SK-N-SH (cell line): ENCODE data around the gene SMYD3. TPM values are rescaled to one million over a fixed set of nuclear protein-coding genes. Genes with fewer than 3 reads are reported as not detected.

Experiments used
- CTCF ChIA-PET: fragments of 300-600, 350-600 bp; formaldehyde crosslinking; extraction: SDS; loops from one replicate; lab custom pipeline; 2021; lab: Yijun Ruan, JAX
- POLR2A ChIA-PET: fragments of 350-600 bp; sonication (Branson Sonifier 250); formaldehyde crosslinking; extraction: SDS; loops from one replicate; lab custom pipeline; 2020; ENCODE audit warnings: antibody characterized with exemption, inconsistent platforms; lab: Yijun Ruan, JAX
- DNase-seq: peaks from one replicate; pipeline ENCODE4 v3.0.0; 2012
- H2AFZ ChIP-seq: fragments of 200-600 bp; sonication (generic); 2 replicates; pipeline ENCODE4 v1.8.1; 2016; ENCODE audit warnings: antibody characterized with exemption, mild to moderate bottlenecking, low read depth
- H3F3A ChIP-seq: fragments of 200-600 bp; sonication (generic); replicated peaks from 2 replicates; pipeline ENCODE3; 2016; ENCODE audit warnings: antibody characterized with exemption, mild to moderate bottlenecking; ENCODE audit not compliant: insufficient read depth
- H3K27ac ChIP-seq, 2 experiments: fragments of 200-500 bp in 1 of 2; fragments of 200-600 bp in 1 of 2; sonication (Bioruptor generic) in 1 of 2; sonication (generic), shearing (Covaris generic) in 1 of 2; 2 replicates each; pipeline versions ENCODE4 v1.5.1 to v1.6.1; 2014 to 2016; ENCODE audit warnings: low read depth in 2 of 2, inconsistent platforms in 1 of 2, low read length in 1 of 2, mild to moderate bottlenecking in 1 of 2, mixed read lengths in 1 of 2
- H3K27me3 ChIP-seq: fragments of 200-600 bp; sonication (generic), shearing (Covaris generic); 2 replicates; pipeline ENCODE4 v1.6.1; 2016; ENCODE audit warnings: mixed run types; ENCODE audit not compliant: insufficient read depth
- H3K36me3 ChIP-seq, 2 experiments: fragments of 200-500 bp in 1 of 2; fragments of 200-600 bp in 1 of 2; sonication (Bioruptor generic) in 1 of 2; sonication (generic) in 1 of 2; replicated peaks in 1 of 2; 2 replicates each; pipeline versions ENCODE3 to v1.5.1; 2014 to 2016; ENCODE audit warnings: low read length in 1 of 2, mild to moderate bottlenecking in 1 of 2; ENCODE audit not compliant: insufficient read depth in 2 of 2, control insufficient read depth in 1 of 2
- H3K4me1 ChIP-seq, 2 experiments: fragments of 200-500 bp in 1 of 2; fragments of 200-600 bp in 1 of 2; sonication (Bioruptor generic) in 1 of 2; sonication (generic), shearing (Covaris generic) in 1 of 2; 2 replicates each; pipeline versions ENCODE4 v1.5.1 to v1.6.1; 2014 to 2016; ENCODE audit warnings: low read depth in 1 of 2, low read length in 1 of 2, mixed run types in 1 of 2; ENCODE audit not compliant: insufficient read depth in 2 of 2, control insufficient read depth in 1 of 2
- H3K4me2 ChIP-seq: fragments of 200-600 bp; sonication (generic), shearing (Covaris generic); 2 replicates; pipeline ENCODE4 v1.6.1; 2017; ENCODE audit warnings: mixed run types
- H3K4me3 ChIP-seq, 2 experiments: fragments of 200-500 bp in 1 of 2; fragments of 200-600 bp in 1 of 2; sonication (Bioruptor generic) in 1 of 2; sonication (generic), shearing (Covaris generic) in 1 of 2; 2 replicates each; pipeline versions ENCODE4 v1.5.1 to v1.8.1; 2014 to 2016; ENCODE audit warnings: low read depth in 2 of 2, inconsistent platforms in 1 of 2, low read length in 1 of 2, mild to moderate bottlenecking in 1 of 2, mixed read lengths in 1 of 2, moderate library complexity in 1 of 2
- H3K79me2 ChIP-seq: fragments of 200-600 bp; sonication (generic); 2 replicates; pipeline ENCODE4 v1.8.1; 2017; ENCODE audit warnings: mild to moderate bottlenecking; ENCODE audit not compliant: insufficient read depth
- H3K9ac ChIP-seq: fragments of 200-600 bp; sonication (generic); 2 replicates; pipeline ENCODE4 v1.6.1; 2017; ENCODE audit warnings: mixed run types
- H3K9me2 ChIP-seq: fragments of 200-600 bp; sonication (generic); 2 replicates; pipeline ENCODE4 v1.6.1; 2017; ENCODE audit warnings: mixed run types
- H3K9me3 ChIP-seq: fragments of 200-600 bp; sonication (generic); 2 replicates; pipeline ENCODE4 v1.6.1; 2017; ENCODE audit warnings: mixed run types, mild to moderate bottlenecking, moderate library complexity
- H4K20me1 ChIP-seq: fragments of 200-600 bp; sonication (generic); 2 replicates; pipeline ENCODE4 v1.6.1; 2017; ENCODE audit warnings: mild to moderate bottlenecking, mixed run types; ENCODE audit not compliant: insufficient read depth
- CHD2 ChIP-seq: fragments of 150-350 bp; IDR thresholded peaks from 2 replicates; pipeline ENCODE4 v1.6.1; 2018; ENCODE audit warnings: low read length; ENCODE audit not compliant: partially characterized antibody
- EP300 ChIP-seq, 2 experiments: IDR thresholded peaks; 2 replicates each; pipeline versions ENCODE4 v1.4.0 to v1.6.1; 2012; ENCODE audit warnings: borderline replicate concordance in 1 of 2, low read depth in 1 of 2, low read length in 1 of 2
- GABPA ChIP-seq: IDR thresholded peaks from 2 replicates; pipeline ENCODE4 v1.4.0; 2012; ENCODE audit warnings: low read depth, mild to moderate bottlenecking
- RAD21 ChIP-seq: IDR thresholded peaks from 2 replicates; pipeline ENCODE4 v1.6.1; 2012; ENCODE audit warnings: mild to moderate bottlenecking, low read length
- RCOR1 ChIP-seq: fragments of 150-350 bp; IDR thresholded peaks from 2 replicates; pipeline ENCODE4 v1.6.1; 2017; ENCODE audit warnings: antibody characterized with exemption, low read length
- SMC3 ChIP-seq: IDR thresholded peaks from 2 replicates; pipeline ENCODE4 v1.6.1; 2012; ENCODE audit warnings: low read depth, low read length, improper control_type of control experiment
- YY1 ChIP-seq: IDR thresholded peaks from 2 replicates; pipeline ENCODE4 v1.4.0; 2012; ENCODE audit warnings: low read depth, mild to moderate bottlenecking
- WGBS: methylation state at CpG from one replicate; pipeline ENCODE4 v1.1.6; 2017; ENCODE audit warnings: low lambda C conversion rate; 5-methylcytosine and 5-hydroxymethylcytosine counted together
- polyA plus RNA-seq, 3 experiments: library from polyadenylated mRNA; depleted of rRNA; stranded (reverse); fragments of >200 nt; gene quantifications; 2 replicates each; pipeline ENCODE4 v1.2.3, GENCODE V29; 2012
- TF ChIP-seq, protein P1 (sequence below): fragments of 200-600 bp; sonication (generic); IDR thresholded peaks from 2 replicates; pipeline ENCODE4 v1.6.1; 2017; ENCODE audit warnings: antibody characterized with exemption, mild to moderate bottlenecking, moderate library complexity

The SMYD3 gene
- polyA plus RNA-seq, 1 of the 3 experiments (the other 2 are of a cell fraction): 31.4 TPM

DNA sequence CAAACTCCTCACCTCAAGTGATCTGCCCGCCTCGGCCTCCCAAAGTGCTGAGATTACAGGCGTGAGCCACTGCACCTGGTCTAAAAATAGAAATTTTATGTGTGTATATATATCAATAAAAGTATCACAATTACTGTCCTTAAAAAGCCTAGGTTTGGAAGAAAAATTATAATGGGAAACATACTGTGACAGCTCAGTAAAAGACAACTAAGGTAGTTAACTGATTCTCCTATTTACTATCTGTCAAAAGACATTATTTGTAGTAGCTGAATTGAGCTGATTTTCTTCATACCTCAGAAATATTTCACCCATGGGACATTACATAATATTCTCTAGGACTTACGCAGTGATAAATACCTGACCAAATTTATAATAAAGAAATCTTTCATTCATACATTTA, 122.5 kb downstream of the SMYD3 start:
- Histone ChIP-seq H3K79me2 (peaks cover 3% of the 10 kb centered on the region; the same call in 1 of the 2 replicates), H3K9me2 (no peaks in the 10 kb centered on the region), H3K4me2 (no peak overlapping the region), H3K9me3 (no peaks in the 10 kb centered on the region), H3K27me3 (no peaks in the 10 kb centered on the region), H3K9ac (no peak overlapping the region), H3K4me1 (peaks cover 0 to 2% of the 10 kb centered on the region in 2 experiments; a peak in 2 of 4 replicates), H2AFZ (no peak overlapping the region), H3K27ac (no peak overlapping the region), H3K36me3 (no peaks in the 10 kb centered on the region), H3F3A (no peaks in the 10 kb centered on the region), H4K20me1 (no peaks in the 10 kb centered on the region), H3K4me3 (no peak overlapping the region)
- no peak for DNase-seq
- TF ChIP-seq GABPA (no peak), RAD21 (no peak)
- TF ChIP-seq, protein P1, sequence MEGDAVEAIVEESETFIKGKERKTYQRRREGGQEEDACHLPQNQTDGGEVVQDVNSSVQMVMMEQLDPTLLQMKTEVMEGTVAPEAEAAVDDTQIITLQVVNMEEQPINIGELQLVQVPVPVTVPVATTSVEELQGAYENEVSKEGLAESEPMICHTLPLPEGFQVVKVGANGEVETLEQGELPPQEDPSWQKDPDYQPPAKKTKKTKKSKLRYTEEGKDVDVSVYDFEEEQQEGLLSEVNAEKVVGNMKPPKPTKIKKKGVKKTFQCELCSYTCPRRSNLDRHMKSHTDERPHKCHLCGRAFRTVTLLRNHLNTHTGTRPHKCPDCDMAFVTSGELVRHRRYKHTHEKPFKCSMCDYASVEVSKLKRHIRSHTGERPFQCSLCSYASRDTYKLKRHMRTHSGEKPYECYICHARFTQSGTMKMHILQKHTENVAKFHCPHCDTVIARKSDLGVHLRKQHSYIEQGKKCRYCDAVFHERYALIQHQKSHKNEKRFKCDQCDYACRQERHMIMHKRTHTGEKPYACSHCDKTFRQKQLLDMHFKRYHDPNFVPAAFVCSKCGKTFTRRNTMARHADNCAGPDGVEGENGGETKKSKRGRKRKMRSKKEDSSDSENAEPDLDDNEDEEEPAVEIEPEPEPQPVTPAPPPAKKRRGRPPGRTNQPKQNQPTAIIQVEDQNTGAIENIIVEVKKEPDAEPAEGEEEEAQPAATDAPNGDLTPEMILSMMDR: no peak
- ChIA-PET CTCF (no interaction called here), POLR2A (no interaction called here)
- WGBS: 95% methylated on average over 4 of the region's 4 CpGs

DNA sequence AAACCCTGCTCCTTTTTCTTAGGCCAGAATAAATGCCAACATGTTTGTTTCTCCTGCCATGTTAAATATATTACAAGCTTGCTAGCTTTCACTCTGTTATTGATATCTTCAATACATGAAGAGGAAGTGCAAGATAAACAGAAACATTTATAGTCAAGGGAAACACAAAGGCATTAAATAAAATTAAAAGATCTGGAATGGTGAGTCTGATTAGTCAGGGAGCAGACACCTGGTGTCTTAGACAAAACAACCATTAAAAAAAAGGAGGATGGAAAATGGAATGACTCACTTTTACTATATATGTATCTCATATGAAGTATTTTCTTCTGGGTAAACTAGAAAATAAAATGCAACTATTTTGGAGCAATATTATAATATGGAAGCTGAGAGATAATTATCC, 123.3 kb downstream of the SMYD3 start:
- Histone ChIP-seq H3K9me3 (no peaks in the 10 kb centered on the region), H3K27ac (no peak overlapping the region), H4K20me1 (no peaks in the 10 kb centered on the region), H3K9ac (no peak overlapping the region), H3K4me3 (no peak overlapping the region), H3F3A (no peaks in the 10 kb centered on the region), H3K4me1 (peaks cover 0 to 2% of the 10 kb centered on the region in 2 experiments; a peak in 2 of 4 replicates), H3K4me2 (no peak overlapping the region), H3K27me3 (no peaks in the 10 kb centered on the region), H3K36me3 (no peaks in the 10 kb centered on the region), H3K9me2 (no peaks in the 10 kb centered on the region)
- no peak for DNase-seq
- ChIA-PET POLR2A (no interaction called here), CTCF (interaction anchor here (1.0 kb wide), 1 partner anchor 8 kb away, joined by 4 read pairs; no protein-coding TSS in a partner anchor)
- TF ChIP-seq SMC3 (no peak), RCOR1 (no peak), EP300 (IDR thresholded peaks at IDR 0.05; ENCODE audit: borderline replicate concordance in 1 of 2, low read depth in 1 of 2, low read length in 1 of 2) (no peak), CHD2 (no peak)
- TF ChIP-seq, all 33 proteins: peak for 0
- H2AFZ ChIP-seq: no peak overlapping the region
- peaks cover 3% of the 10 kb centered on the region; the same call in 1 of the 2 replicates for H3K79me2 ChIP-seq

DNA sequence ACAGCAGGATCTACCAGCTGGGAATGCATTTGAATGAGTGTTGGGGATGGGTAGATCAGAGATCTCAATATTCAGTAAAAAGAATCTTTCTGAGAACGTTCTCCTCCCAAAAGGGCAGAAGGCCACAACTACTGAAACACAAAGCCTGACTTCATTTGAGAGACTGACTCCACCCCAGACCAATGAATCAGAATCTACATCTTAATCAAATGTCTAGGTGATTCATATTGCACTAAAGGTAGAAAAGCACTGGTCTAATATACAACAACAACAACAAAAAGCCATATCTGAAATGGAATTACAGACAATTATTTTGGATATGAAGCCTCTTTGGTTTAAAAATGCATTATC, 123.9 kb downstream of the SMYD3 start:
- ChIA-PET POLR2A (no interaction called here), CTCF (interaction anchor here (1.0 kb wide), 1 partner anchor 7 kb away, joined by 4 read pairs; no protein-coding TSS in a partner anchor)
- no peaks in the 10 kb centered on the region for H3K9me3 ChIP-seq
- H3K36me3 ChIP-seq: no peaks in the 10 kb centered on the region
- H3K9ac ChIP-seq: no peak overlapping the region
- 100% methylated on average over 1 of the region's 1 CpG for WGBS
- peaks cover 0 to 2% of the 10 kb centered on the region in 2 experiments; a peak in 2 of 4 replicates for H3K4me1 ChIP-seq
- no peak for TF ChIP-seq YY1
- H4K20me1 ChIP-seq: no peaks in the 10 kb centered on the region
- H2AFZ ChIP-seq: no peak overlapping the region
- no peaks in the 10 kb centered on the region for H3K9me2 ChIP-seq
- H3K79me2 ChIP-seq: peaks cover 3% of the 10 kb centered on the region; the same call in 1 of the 2 replicates
- no peak overlapping the region for H3K4me3 ChIP-seq
- no peak for DNase-seq
- no peaks in the 10 kb centered on the region for H3K27me3 ChIP-seq
- H3F3A ChIP-seq: no peaks in the 10 kb centered on the region
- H3K27ac ChIP-seq: no peak overlapping the region
- H3K4me2 ChIP-seq: no peak overlapping the region
